ENCODE results near the gene JOSD2. TPM values are rescaled to one million over a fixed set of nuclear protein-coding genes. Genes with fewer than 3 reads are reported as not detected.

The JOSD2 gene
- total and polyA plus RNA-seq, 5 donors from 2014 or later: 16.6 to 37.7 (median 25.8) TPM

DNA sequence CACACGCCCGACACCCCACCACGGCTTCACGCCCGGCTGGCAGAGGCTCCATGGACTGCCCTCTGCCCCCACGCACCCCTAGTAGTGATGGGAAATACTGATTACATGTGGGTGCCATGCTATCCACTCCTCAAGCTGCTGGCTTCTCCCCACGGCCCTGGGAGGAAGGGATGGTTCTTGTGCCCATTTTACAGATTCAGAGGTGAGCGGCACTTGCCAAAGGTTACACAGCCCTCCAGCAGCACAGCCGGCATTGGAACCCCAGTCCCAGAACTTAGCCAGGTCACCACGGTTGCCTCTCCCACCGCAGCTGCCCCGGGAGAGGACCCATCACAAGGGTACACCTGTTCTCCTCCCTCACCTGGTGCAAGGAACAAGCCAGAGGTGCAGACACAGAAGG is 44.0 kb upstream of the JOSD2 start:
- no peak overlapping the region for H3K27ac ChIP-seq (ENCODE audit: insufficient read depth, low read length, poor library complexity, severe bottlenecking)
- Mint-ChIP-seq H3K9me3 (peaks cover 0 to 3% (median 0%) of the 10 kb centered on the region in 7 donors), H3K36me3 (no peaks in the 10 kb centered on the region), H3K27ac (peak overlapping the region in 1 of 3 donors; percentile 79), H3K4me1 (peaks cover 0 to 20% (median 11%) of the 10 kb centered on the region in 4 donors), H3K4me3 (peak overlapping the region in 2 of 4 donors; percentile 33 to 85), H3K27me3 (peaks cover 44% of the 10 kb centered on the region)
- H3K4me3 ChIP-seq (ENCODE audit: low read depth, low read length): no peak overlapping the region
- no peak for ATAC-seq (ENCODE audit: low read depth in 2 of 2)
- H3K4me1 ChIP-seq (ENCODE audit: control insufficient read depth, insufficient read depth, low read length, poor library complexity, severe bottlenecking): peaks cover 12% of the 10 kb centered on the region
- DNase-seq: no peak
- H3K9me3 ChIP-seq (ENCODE audit: control insufficient read depth in 2 of 2, low read length in 2 of 2): no peaks in the 10 kb centered on the region
- H3K36me3 ChIP-seq (ENCODE audit: control insufficient read depth, insufficient read depth, low read length): no peaks in the 10 kb centered on the region
- no peaks in the 10 kb centered on the region for H3K27me3 ChIP-seq (ENCODE audit: control insufficient read depth, insufficient read depth, low read length)

DNA sequence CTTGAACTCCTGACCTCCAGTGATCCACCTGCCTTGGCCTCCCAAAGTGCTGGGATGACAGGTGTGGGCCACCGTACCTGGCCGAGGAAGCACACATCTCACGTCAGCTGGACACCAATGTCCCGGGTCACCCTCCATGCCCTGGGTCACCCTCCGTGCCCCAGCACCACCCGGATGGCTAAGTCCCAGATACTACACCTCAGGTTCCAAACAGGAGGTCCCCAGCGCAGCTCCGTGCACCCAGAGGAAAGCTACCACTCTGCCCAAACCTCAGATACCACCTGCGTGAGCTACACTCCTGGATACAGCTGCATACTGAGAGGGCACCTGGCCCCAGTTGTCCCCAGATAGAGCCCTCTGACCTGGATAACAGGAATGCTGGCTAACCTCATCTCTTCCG is 43.2 kb upstream of the JOSD2 start:
- Mint-ChIP-seq H3K27ac (no peak overlapping the region), H3K36me3 (no peaks in the 10 kb centered on the region), H3K4me3 (no peak overlapping the region), H3K9me3 (peaks cover 0 to 3% (median 0%) of the 10 kb centered on the region in 7 donors), H3K27me3 (peaks cover 41% of the 10 kb centered on the region), H3K4me1 (peaks cover 0 to 20% (median 11%) of the 10 kb centered on the region in 4 donors)
- Histone ChIP-seq H3K27ac (ENCODE audit: insufficient read depth, low read length, poor library complexity, severe bottlenecking) (no peak overlapping the region), H3K9me3 (ENCODE audit: control insufficient read depth in 2 of 2, low read length in 2 of 2) (no peaks in the 10 kb centered on the region), H3K36me3 (ENCODE audit: control insufficient read depth, insufficient read depth, low read length) (no peaks in the 10 kb centered on the region), H3K27me3 (ENCODE audit: control insufficient read depth, insufficient read depth, low read length) (no peaks in the 10 kb centered on the region), H3K4me1 (ENCODE audit: control insufficient read depth, insufficient read depth, low read length, poor library complexity, severe bottlenecking) (peaks cover 12% of the 10 kb centered on the region), H3K4me3 (ENCODE audit: low read depth, low read length) (no peak overlapping the region)
- no peak for DNase-seq
- no peak for ATAC-seq (ENCODE audit: low read depth in 2 of 2)

DNA sequence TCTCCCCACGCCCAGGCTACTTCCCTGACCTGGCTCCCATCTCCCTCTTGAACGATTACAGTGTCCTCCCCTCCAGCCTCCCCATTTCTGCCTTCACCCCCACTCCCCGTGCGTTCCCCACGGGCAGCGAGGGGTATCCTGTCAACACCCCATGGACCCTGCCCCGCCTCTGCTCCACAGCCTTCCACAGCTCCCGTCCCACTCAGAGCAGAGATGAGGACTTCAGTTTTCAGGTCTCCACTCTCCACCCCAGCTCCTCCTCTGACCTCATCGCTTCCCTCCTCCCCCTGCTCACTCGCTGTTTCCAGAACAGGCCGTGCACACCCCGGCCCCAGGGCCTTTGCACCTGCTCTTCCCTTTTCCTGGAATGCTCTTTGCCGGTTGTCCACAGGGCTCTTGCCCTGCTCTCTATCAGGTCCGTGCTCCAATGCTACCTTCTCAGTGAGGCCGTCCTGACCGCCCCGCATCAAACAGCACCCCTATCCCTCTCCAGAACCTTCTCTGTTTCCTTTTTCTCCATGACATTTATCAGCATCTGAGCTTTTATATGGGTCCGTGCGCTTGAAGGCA is 42.2 kb upstream of the JOSD2 start:
- H3K9me3 Mint-ChIP-seq: peaks cover 0 to 3% (median 0%) of the 10 kb centered on the region in 7 donors
- H3K27me3 ChIP-seq (ENCODE audit: control insufficient read depth, insufficient read depth, low read length): no peaks in the 10 kb centered on the region

DNA sequence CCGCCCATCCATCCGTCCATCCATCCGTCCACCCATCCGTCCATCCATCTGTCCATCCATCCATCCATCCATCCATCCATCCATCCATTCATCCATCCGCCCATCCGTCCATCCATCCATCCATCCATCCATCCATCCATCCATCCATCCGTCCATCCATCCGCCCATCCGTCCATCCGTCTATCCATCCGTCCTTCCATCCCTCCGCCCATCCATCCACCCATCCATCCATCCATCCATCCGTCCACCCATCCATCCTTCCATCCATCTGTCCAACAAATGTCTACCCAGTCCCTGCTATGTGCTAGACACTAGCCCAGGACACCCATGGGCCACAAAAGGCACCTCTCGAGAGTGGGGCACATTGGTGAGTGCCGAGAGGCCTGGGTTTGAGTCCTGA is 41.5 kb upstream of the JOSD2 start:
- no peak for ATAC-seq (ENCODE audit: low read depth in 2 of 2)
- peaks cover 36% of the 10 kb centered on the region for H3K27me3 Mint-ChIP-seq
- DNase-seq: no peak
- H3K4me1 ChIP-seq (ENCODE audit: control insufficient read depth, insufficient read depth, low read length, poor library complexity, severe bottlenecking): peaks cover 12% of the 10 kb centered on the region
- peak overlapping the region in 1 of 4 donors; percentile 43 for H3K4me3 Mint-ChIP-seq
- H3K27me3 ChIP-seq (ENCODE audit: control insufficient read depth, insufficient read depth, low read length): no peaks in the 10 kb centered on the region
- no peak overlapping the region for H3K4me3 ChIP-seq (ENCODE audit: low read depth, low read length)
- peaks cover 0 to 1% (median 0%) of the 10 kb centered on the region in 7 donors for H3K9me3 Mint-ChIP-seq
- H3K27ac Mint-ChIP-seq: no peak overlapping the region
- H3K27ac ChIP-seq (ENCODE audit: insufficient read depth, low read length, poor library complexity, severe bottlenecking): no peak overlapping the region
- no peaks in the 10 kb centered on the region for H3K9me3 ChIP-seq (ENCODE audit: control insufficient read depth in 2 of 2, low read length in 2 of 2)
- no peaks in the 10 kb centered on the region for H3K36me3 Mint-ChIP-seq
- peaks cover 0 to 20% (median 11%) of the 10 kb centered on the region in 4 donors for H3K4me1 Mint-ChIP-seq
- H3K36me3 ChIP-seq (ENCODE audit: control insufficient read depth, insufficient read depth, low read length): no peaks in the 10 kb centered on the region

More for the DNA sequence above, 42.2 kb upstream of the JOSD2 start:
- Mint-ChIP-seq H3K27me3 (peaks cover 40% of the 10 kb centered on the region), H3K4me1 (peaks cover 0 to 20% (median 11%) of the 10 kb centered on the region in 4 donors), H3K36me3 (no peaks in the 10 kb centered on the region), H3K27ac (no peak overlapping the region), H3K4me3 (no peak overlapping the region)
- Histone ChIP-seq H3K9me3 (ENCODE audit: control insufficient read depth in 2 of 2, low read length in 2 of 2) (no peaks in the 10 kb centered on the region), H3K27ac (ENCODE audit: insufficient read depth, low read length, poor library complexity, severe bottlenecking) (no peak overlapping the region), H3K4me1 (ENCODE audit: control insufficient read depth, insufficient read depth, low read length, poor library complexity, severe bottlenecking) (peaks cover 12% of the 10 kb centered on the region), H3K4me3 (ENCODE audit: low read depth, low read length) (no peak overlapping the region), H3K36me3 (ENCODE audit: control insufficient read depth, insufficient read depth, low read length) (no peaks in the 10 kb centered on the region)
- DNase-seq (no peak), ATAC-seq (ENCODE audit: low read depth in 2 of 2) (no peak)

DNA sequence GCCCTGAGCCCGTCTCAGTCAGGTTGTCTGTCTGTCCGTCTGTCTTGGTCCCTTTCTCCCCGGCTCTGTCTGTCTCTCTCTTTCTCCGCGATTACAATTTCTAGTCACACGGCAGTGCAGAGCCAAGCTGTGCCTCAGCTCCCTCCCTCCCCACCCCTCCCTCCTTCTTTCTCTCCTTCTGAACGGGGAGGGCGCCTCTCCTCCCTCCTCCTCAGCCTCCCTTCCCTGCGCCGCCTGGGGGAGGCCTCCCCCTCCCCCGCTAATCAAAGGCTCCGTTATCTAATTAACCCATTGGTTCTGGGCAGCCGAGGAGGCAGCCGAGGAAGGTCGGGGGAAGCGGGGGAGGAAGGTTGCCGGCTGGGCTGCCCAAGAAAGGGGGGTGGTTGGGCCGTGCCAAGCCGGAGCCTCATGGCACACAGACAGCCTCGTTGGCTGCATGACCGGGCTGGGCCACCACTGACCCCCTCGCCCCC is 40.8 kb upstream of the JOSD2 start:
- H3K27ac ChIP-seq (ENCODE audit: insufficient read depth, low read length, poor library complexity, severe bottlenecking): no peak overlapping the region
- peaks cover 9% of the 10 kb centered on the region for H3K4me1 ChIP-seq (ENCODE audit: control insufficient read depth, insufficient read depth, low read length, poor library complexity, severe bottlenecking)
- Mint-ChIP-seq H3K4me3 (no peak overlapping the region), H3K27me3 (peaks cover 30% of the 10 kb centered on the region), H3K36me3 (no peaks in the 10 kb centered on the region), H3K27ac (no peak overlapping the region), H3K4me1 (peaks cover 0 to 18% (median 11%) of the 10 kb centered on the region in 4 donors), H3K9me3 (peaks cover 0 to 1% (median 0%) of the 10 kb centered on the region in 7 donors)
- H3K4me3 ChIP-seq (ENCODE audit: low read depth, low read length): no peak overlapping the region
- ATAC-seq (ENCODE audit: low read depth in 2 of 2): no peak
- no peaks in the 10 kb centered on the region for H3K27me3 ChIP-seq (ENCODE audit: control insufficient read depth, insufficient read depth, low read length)
- H3K9me3 ChIP-seq (ENCODE audit: control insufficient read depth in 2 of 2, low read length in 2 of 2): no peaks in the 10 kb centered on the region
- DNase-seq: no peak
- no peaks in the 10 kb centered on the region for H3K36me3 ChIP-seq (ENCODE audit: control insufficient read depth, insufficient read depth, low read length)

DNA sequence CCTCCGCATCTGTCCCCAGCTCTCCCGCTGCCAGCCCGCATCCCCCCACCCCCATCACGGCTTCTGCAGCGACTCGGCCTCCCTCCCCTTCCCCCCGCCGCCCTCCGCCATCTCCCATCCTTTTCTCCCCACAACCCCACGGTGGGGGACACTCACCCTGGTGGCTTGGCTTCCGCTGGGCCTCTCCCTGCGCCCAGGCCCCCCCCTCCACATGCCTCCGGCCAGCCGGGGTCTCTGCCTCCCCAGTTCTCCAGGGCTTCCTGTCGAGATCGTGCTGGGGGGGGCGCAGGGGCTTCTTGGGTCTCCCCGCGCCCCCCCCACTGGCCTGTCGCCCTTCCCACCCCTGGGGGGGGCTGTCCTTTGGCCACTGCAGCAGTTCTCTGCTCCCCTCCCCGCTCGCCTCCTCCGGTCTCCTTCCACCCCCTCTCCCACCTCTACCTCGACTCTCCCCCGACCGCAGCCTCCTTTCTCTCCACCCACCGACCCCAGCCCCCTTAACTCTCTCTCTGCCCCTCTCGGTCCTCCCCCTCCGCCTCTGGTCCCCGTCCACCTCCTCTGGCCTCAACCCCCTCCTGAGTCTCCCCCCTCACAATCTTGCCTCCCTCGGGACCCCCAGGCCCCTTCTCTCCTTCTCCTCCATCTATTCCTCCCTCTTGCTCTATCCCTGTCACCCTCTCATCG is 40.2 kb upstream of the JOSD2 start:
- ATAC-seq (ENCODE audit: low read depth in 2 of 2) (no peak), DNase-seq (no peak)
- H3K4me1 Mint-ChIP-seq: peaks cover 0 to 12% (median 7%) of the 10 kb centered on the region in 4 donors
- H3K27ac ChIP-seq (ENCODE audit: insufficient read depth, low read length, poor library complexity, severe bottlenecking): no peak overlapping the region
- H3K27me3 ChIP-seq (ENCODE audit: control insufficient read depth, insufficient read depth, low read length): no peaks in the 10 kb centered on the region
- no peak overlapping the region for H3K4me3 ChIP-seq (ENCODE audit: low read depth, low read length)
- no peaks in the 10 kb centered on the region for H3K36me3 Mint-ChIP-seq
- no peaks in the 10 kb centered on the region for H3K36me3 ChIP-seq (ENCODE audit: control insufficient read depth, insufficient read depth, low read length)
- H3K9me3 ChIP-seq (ENCODE audit: control insufficient read depth in 2 of 2, low read length in 2 of 2): no peaks in the 10 kb centered on the region
- no peak overlapping the region for H3K4me3 Mint-ChIP-seq
- no peak overlapping the region for H3K27ac Mint-ChIP-seq
- peaks cover 0 to 1% (median 0%) of the 10 kb centered on the region in 7 donors for H3K9me3 Mint-ChIP-seq
- peaks cover 24% of the 10 kb centered on the region for H3K27me3 Mint-ChIP-seq
- peaks cover 3% of the 10 kb centered on the region for H3K4me1 ChIP-seq (ENCODE audit: control insufficient read depth, insufficient read depth, low read length, poor library complexity, severe bottlenecking)

DNA sequence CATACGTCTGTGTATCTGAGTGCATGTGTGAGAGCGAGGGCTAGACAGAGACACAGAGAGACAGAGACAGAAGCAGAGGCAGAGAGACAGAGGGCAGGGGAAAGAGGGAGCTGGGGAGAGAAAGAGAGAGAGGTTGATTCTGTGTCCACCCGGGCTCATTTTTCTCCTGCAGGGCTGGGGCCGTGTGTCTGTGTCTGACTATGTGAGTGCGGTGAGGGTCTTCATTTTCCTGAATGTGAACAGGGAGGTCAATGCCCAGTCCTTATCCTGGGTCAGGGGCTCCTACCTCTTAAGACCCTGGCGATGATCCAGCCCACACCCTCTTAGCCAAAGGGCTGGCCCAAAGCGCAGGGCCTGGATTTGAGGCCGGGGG is 39.6 kb upstream of the JOSD2 start:
- H3K27me3 Mint-ChIP-seq: peaks cover 24% of the 10 kb centered on the region
- no peaks in the 10 kb centered on the region for H3K9me3 ChIP-seq (ENCODE audit: control insufficient read depth in 2 of 2, low read length in 2 of 2)
- no peak overlapping the region for H3K27ac Mint-ChIP-seq
- no peaks in the 10 kb centered on the region for H3K36me3 ChIP-seq (ENCODE audit: control insufficient read depth, insufficient read depth, low read length)
- H3K27me3 ChIP-seq (ENCODE audit: control insufficient read depth, insufficient read depth, low read length): no peaks in the 10 kb centered on the region
- peaks cover 0 to 1% (median 0%) of the 10 kb centered on the region in 7 donors for H3K9me3 Mint-ChIP-seq
- no peak overlapping the region for H3K4me3 ChIP-seq (ENCODE audit: low read depth, low read length)
- H3K36me3 Mint-ChIP-seq: no peaks in the 10 kb centered on the region
- H3K4me1 Mint-ChIP-seq: peaks cover 0 to 10% (median 7%) of the 10 kb centered on the region in 4 donors
- H3K27ac ChIP-seq (ENCODE audit: insufficient read depth, low read length, poor library complexity, severe bottlenecking): no peak overlapping the region
- ATAC-seq (ENCODE audit: low read depth in 2 of 2) (no peak), DNase-seq (no peak)
- H3K4me1 ChIP-seq (ENCODE audit: control insufficient read depth, insufficient read depth, low read length, poor library complexity, severe bottlenecking): no peaks in the 10 kb centered on the region
- H3K4me3 Mint-ChIP-seq: no peak overlapping the region
